Measurements from ENCODE around the gene THAP12. TPM values are rescaled to one million over a fixed set of nuclear protein-coding genes. Genes with fewer than 3 reads are reported as not detected.
"Not testable (repeated sequence)": the region's sequence is repeated elsewhere in the genome, so short reads cannot be mapped to it uniquely, and the experiment has no call there.

THAP12 gene, protein sequence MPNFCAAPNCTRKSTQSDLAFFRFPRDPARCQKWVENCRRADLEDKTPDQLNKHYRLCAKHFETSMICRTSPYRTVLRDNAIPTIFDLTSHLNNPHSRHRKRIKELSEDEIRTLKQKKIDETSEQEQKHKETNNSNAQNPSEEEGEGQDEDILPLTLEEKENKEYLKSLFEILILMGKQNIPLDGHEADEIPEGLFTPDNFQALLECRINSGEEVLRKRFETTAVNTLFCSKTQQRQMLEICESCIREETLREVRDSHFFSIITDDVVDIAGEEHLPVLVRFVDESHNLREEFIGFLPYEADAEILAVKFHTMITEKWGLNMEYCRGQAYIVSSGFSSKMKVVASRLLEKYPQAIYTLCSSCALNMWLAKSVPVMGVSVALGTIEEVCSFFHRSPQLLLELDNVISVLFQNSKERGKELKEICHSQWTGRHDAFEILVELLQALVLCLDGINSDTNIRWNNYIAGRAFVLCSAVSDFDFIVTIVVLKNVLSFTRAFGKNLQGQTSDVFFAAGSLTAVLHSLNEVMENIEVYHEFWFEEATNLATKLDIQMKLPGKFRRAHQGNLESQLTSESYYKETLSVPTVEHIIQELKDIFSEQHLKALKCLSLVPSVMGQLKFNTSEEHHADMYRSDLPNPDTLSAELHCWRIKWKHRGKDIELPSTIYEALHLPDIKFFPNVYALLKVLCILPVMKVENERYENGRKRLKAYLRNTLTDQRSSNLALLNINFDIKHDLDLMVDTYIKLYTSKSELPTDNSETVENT
- polyA plus RNA-seq (ENCODE audit: insufficient read length in 4 of 4) = 10 to 100 TPM; 71.4 to 92.6 (median 82.2) TPM

DNA sequence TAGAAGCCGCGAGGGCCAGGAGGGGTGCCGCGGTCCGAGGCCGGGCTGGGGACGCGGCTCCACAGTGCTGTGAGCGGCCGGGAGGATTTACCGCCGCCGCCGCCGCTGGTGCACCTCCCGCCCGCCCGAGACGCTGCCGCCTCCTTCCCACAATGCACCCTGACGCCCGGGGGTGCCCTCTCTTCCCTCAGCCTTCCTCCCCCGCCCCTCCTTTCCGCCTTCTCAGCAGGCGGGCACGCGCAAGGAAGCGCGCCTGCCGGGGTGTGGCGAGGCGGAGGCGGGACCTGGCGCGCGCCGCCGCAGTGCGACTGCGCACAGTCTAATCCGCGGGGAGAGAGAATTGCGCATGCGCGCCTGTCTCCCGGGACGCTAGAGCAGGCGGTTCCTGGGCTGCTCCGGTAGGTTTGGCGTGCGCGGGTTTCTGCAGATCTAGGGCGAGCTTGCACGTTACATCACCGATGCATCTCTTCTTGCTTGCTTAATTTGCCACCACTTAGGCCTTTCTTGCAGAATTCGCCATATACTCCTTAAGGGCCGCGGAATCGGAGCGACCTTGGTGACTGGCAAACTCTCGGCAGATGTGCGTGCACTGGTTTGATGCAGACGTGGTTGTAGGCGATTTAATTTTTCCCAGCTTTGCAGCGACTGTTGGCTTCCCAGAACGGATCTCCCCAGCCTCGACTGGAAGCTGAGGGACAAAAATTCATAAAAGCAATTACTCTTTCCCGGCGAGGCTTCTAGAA, at the start of gene THAP12, which contains the start of gene GVQW3:
TSS of gene THAP12 (minus strand) at position 156 of the 743 bp plus-strand sequence. CDS start 296 bp downstream, outside the sequence.
TSS of gene GVQW3 (plus strand) at position 347 of the 743 bp plus-strand sequence. CDS start 506 bp downstream, outside the sequence.
- peak; percentile 94 to 98 (median 96) for DNase-seq (ENCODE audit: low read depth in 4 of 4, low spot score in 2 of 4)

DNA sequence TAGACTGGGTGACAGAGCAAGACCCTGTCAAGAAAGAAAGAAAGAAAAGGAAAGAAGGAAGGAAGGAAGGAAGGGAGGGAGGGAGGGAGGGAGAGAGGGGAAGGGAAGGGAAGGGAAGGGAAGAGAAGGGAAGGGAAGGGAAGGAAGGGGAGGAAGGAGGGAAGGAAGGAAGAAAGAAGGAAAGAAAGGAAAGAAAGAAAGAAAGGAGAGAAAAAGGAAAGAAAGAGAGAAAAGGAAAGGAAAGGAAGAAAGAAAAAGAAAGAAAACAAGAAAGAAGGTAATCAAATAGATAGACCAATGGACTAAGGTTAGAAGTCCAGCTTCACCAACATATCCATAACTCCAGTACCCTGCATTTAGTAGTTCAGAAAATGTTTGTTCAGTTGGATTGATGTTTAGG, 45.7 kb upstream of the THAP12 start:
- no peak for DNase-seq (ENCODE audit: low read depth in 4 of 4, low spot score in 2 of 4)

DNA sequence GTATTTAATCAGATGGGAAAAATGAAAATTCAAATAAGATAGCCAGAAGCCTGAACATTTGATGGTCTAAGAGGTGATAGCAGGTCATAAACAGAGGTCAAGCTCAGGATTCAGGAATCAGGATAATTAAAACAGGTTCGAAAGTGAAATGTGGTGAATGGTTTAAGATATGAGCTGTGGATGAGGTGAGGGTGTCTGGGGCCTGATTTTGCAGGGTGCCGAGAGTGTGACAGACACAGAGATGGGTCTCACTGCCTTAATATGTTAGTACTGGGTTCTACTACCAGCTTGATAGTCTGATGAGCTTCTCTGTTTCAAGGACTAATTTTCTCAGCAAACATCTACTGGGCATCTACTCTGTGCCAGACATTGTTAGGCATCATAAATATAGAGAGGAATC, 44.0 kb upstream of the THAP12 start:
- DNase-seq (ENCODE audit: low read depth in 4 of 4, low spot score in 2 of 4) = no peak

DNA sequence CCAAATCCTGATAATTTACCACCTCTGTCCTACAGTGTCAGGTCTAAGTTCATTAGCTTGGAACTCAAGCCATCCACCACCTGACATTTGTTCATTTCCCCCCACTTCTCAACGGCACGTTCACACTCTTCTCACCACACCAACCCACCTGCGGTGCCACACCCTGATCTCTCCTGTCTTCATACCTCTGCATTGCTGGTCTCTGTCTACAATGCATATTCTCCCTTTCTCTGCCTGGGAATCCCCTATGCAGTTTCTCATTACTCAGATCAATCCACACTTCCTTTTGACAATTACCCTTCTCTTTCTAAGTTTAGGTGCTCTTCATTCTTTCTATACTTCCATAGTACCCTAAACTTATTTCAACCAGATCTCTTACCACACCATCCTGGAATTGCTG, 43.4 kb upstream of the THAP12 start:
- no peak for DNase-seq (ENCODE audit: low read depth in 4 of 4, low spot score in 2 of 4)

DNA sequence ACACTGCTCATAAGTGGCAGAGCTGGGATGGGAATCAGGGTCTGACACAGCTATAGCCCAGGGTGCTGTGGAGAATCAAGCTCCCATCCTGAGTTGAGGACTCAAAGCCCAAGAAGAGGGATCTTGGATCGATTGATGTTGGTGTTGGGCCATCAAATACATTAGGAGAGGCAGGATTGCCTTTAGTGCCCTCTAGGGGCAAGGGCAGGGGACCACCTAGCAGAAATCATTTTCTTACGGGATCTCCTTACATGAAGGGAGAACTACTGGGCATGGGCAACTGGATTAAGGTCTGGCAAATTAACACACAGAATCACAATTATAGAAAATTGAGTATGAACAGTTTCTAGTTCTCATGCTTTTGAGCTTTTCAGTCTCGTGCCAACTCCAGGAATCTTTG, 39.0 kb upstream of the THAP12 start:
- no peak for DNase-seq (ENCODE audit: low read depth in 4 of 4, low spot score in 2 of 4)

DNA sequence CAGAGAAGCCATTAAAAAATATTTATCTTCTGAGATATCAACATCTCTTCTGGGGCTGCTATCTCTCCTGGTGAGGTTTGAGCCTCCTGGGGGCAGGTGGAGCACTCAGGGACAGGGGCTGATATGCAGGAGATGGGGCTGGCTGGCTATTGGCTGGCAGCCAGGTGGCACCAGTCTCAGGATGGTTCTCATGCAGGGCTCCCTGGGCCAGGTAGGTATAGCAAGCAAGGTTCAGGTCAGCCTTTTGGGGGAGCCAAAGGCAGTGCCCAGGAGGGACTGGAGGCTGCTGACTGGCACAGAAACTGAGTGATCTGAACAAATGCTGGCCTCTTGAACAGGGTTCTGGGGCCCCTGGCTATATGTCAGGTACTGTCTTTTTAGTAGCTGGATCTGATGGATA, 34.1 kb upstream of the THAP12 start:
- DNase-seq (ENCODE audit: low read depth in 4 of 4, low spot score in 2 of 4) = no peak

DNA sequence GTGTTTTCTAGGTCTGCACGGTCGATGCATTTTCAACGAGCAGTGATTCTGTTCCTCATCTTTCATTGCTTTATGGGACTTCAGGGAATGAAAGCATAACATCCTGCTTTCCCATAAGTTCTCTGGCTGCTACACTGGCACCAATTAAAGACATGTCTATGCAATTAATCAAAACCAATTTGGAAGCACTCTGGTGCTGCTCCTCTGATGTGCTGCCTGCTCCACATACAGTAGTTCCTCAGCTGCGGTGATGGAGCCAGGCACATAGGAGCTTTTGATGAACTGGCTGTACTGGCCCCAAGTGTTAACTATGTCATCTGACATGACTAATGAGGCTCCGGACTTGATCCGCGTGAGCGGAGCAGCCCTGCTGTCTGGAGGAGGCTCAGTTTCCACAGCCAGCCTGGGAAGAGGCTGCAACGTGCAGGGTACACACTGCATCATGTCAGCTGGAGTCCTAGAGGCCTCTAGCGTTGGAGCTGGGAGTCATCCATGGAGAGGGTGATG, 30.0 kb upstream of the THAP12 start:
- peak; percentile 51 to 71 (median 60) for DNase-seq (ENCODE audit: low read depth in 4 of 4, low spot score in 2 of 4)

DNA sequence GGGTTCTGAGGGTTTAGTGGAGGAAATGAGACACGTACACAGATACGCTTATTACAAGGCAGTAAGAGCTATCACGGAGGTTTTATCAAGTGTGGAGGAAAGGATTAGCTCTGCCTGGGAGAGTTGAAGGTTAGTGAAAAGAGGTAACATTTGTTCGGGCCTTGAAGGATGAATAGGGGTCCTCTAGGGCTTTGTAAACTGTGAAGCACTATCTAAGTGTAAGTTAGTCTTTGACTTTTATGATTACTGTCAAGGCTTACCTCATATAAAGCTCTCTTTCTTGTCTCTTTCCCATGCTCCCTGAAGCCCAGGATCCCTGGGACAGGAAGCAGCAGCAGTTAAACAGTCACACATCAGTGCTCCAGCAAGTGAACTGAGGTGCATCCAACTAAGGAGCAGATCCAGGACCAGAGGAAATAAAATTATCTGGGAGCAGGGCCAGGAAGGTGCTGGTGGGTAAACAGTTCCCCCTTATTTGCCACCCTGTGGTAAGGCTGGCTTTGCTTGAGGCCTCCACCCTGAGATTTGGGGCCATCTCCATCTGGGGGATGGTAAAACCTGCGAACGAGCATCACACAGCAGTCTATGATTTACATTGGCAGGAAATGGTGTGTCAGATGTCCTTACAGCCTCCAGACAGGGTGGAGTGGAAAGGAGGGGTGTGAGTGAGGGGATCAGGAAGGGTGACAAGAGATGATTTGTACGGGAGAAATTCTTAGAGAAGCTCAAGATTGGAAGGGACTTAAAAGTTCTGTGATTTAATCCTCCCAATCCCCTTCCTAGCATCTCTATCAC, 27.4 kb upstream of the THAP12 start:
- peak in 2 of 4 donors; percentile 23 to 46 for DNase-seq (ENCODE audit: low read depth in 4 of 4, low spot score in 2 of 4)

DNA sequence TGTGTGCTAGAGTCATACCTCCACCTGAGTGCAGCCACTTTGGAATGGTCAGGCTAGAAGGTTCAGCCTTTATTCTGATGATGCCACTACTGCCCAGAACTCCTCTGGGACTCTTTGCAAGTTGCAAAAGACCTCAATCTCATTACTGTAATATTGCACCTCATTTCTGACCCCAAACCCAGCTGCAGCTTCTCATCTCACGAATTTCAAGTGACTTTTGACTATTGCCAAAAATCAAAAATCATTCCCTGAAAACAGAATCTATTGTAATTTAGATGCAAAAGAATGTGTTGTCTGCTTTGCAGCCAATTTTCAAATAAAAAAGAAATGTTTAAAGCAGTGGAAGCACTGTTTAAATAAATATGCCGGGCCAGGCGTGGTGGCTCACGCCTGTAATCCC, 25.4 kb upstream of the THAP12 start:
- no peak for DNase-seq (ENCODE audit: low read depth in 4 of 4, low spot score in 2 of 4)

DNA sequence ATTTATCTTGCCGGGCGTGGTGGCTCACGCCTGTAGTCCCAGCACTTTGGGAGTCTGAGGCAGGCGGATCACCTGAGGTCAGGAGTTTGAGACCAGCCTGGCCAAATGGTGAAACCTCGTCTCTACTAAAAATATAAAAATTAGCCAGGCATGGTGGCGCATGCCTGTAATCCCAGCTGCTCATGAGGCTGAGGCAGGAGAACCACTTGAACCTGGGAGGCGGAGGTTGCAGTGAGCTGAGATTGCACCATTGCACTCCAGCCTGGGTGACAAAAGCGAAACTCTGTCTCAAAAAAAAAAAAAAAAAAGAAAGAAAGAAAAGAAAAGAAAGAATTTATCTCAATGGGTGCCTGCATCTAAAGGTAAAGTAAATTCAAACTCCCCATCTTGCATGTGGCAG, 20.6 kb upstream of the THAP12 start:
- not testable (repeated sequence) for DNase-seq (ENCODE audit: low read depth in 4 of 4, low spot score in 2 of 4)

DNA sequence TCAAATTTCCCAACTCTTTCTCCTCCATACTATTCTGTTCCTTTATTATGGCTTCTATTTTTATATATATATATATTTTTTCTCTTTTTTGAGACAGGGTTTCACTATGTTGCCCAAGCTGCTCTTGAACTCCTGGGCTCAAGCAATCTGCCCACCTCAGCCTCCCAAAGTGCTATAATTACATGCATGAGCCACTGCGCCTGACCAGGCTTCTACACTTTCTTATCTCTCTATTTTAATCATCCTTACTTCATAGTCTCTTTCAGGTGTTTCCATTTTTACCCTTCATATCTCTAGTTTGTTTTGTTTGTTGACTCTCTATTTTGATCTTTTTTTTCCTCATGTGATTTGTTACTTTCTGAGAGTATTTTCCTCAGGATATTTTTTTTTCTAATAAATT, 20.0 kb upstream of the THAP12 start:
- no peak for DNase-seq (ENCODE audit: low read depth in 4 of 4, low spot score in 2 of 4)

DNA sequence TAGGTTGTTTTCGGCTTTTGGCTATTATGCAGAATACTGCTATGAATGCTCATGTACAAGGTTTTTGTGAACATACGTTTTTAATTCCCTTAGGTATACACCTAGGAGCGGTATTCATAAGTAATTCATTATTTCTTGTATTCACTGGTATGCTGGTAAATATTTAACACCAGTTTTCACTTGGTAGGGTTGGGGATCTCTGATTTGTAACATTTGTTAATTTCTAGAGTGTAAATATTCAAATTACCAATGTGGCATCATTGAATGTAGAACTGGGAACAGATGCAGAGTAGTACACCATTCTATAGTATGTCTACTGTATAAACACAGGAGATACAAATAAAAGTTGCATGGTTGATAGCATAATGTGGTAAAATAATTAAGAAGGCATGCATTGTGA, 16.5 kb upstream of the THAP12 start:
- DNase-seq (ENCODE audit: low read depth in 4 of 4, low spot score in 2 of 4) = no peak

DNA sequence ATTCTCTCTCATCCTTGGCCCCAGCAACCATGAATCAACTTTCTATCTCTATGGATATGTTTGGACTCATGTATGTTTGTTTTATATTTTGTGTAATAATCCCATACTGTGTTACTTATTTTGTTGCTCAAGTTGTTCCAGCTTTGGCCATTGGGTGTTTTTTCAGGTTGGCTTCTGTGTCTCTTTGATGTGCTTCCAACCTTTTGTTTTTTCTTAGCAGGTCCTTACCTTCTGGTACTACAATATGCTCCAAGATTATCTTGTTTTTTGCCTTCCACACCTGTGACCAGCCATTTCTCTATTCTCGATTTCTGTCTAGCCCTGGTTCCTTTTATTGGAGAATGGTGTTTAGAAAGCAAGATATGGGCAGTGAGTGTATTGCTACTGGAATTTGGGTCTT, 14.4 kb upstream of the THAP12 start:
- DNase-seq (ENCODE audit: low read depth in 4 of 4, low spot score in 2 of 4) = no peak

DNA sequence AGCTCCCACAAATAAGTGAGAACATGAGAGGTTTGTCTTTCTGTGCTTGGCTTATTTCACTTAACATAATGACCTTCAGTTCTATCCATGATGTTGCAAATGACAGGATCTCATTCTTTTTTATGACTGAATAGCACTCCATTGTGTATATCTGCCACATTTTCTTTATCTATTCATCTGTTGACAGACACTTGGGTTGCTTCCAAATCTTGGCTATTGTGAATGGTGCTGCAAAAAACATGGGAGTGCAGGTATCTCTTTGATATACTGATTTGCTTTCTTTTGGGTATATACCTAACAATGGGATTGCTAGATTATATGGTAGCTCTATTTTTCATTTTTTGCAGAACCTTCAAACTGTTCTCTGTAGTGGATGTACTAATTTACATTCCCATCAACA, 13.5 kb upstream of the THAP12 start:
- DNase-seq (ENCODE audit: low read depth in 4 of 4, low spot score in 2 of 4) = no peak

DNA sequence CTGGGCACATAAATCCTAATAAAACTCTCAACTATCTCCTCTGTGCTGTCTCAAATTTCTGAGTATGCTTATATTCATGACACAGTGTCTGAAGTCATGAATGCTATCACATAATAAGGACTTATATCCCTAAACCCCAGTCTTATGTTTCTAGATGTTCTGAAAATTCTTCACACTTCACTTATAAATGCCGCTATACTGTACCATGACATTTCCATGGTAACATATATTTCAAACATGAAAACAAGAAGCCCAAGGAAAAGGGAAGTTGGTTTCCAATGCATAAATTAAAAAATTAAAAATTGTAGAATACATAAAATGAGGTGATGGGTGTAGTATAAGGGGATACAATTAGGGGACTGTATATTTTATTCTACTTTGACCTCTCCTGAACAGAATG, 11.9 kb upstream of the THAP12 start:
- no peak for DNase-seq (ENCODE audit: low read depth in 4 of 4, low spot score in 2 of 4)

DNA sequence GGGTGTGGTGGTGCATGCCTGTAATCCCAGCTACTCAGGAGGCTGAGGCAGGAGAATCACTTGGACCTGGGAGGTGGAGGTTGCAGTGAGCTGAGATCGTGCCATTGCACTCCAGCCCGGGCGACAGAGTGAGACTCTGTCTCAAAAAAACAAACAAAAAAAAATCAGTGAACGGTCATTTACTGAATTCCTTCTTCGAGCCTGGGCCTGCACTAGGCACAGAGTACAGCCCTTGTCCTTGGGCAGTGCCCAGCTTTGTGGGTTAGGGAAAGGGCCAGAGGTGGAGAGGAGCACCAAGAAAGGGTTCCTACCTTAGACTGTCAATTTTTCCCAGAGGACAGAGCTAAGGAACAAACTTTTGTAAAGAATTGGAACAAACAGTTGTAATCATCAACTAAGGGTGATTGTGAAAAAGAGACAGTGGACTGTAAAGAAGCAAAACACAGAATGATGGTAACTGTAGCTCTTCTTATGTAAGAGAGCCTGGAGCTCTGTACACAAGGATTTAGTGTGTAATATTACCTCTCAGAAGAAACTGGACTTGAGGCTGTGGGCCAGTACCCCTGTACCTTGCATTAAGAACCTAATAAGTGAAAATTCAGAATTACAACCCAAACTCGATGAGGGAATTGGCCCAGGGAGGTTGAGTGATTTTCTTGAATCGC, 11.0 kb upstream of the THAP12 start:
- DNase-seq (ENCODE audit: low read depth in 4 of 4, low spot score in 2 of 4) = no peak

DNA sequence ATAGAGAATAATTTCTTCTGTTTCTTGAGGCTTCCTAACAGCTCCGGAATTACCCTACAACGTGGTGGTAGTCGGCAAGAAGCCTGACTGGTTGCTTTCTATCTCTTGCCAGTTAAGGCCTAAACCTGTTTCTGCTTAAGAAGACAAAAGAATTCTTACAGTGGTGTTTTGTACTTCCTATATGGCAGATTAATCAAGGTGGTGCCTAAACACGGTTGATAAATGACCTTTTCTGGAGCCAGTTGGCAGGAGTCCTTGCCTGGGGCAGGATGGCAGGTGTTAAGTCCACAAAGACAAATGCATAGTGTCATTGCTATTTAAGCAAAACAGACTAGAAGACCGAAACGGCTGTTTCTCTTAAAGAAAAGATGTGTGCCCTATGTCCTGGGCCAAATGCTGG, 10.1 kb upstream of the THAP12 start:
- no peak for DNase-seq (ENCODE audit: low read depth in 4 of 4, low spot score in 2 of 4)

DNA sequence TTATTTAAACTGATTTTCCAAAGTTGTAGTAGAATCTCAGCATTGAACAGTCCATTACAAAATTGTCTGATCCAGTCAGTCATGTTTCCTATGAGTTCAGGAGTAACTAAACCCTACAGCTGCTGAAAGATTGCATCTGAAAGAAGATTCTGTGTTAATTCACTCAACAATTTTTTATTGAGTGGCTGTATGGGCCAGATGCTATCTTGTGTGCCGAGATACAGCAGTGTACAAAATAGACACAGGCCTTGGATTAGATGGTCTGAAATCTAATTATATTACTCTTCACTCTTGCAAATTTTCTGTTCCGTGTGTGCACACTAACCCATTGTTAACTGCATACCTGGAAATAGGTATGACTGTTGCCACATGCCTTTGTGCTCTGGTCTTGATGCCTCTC, 7.5 kb upstream of the THAP12 start:
- DNase-seq (ENCODE audit: low read depth in 4 of 4, low spot score in 2 of 4) = no peak

DNA sequence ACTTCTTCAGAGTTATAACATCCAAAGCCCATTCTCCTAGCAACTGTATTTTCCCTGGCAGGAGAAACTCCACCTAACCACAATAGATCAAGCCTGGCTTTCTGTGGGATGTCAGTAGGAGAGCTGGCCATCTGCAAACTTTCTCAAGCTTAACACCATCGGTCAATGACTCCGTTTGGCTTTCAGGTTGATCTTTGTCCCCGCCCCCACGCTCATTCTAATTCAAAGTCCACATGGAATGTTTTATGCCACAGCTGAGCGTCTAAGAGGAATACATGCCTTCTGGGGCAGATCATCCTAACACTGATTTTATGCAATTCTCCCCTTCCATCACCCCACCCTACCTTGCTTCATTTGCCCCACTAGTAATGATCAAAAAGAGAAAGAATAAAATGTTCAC, 5.0 kb upstream of the THAP12 start:
- DNase-seq (ENCODE audit: low read depth in 4 of 4, low spot score in 2 of 4) = no peak

DNA sequence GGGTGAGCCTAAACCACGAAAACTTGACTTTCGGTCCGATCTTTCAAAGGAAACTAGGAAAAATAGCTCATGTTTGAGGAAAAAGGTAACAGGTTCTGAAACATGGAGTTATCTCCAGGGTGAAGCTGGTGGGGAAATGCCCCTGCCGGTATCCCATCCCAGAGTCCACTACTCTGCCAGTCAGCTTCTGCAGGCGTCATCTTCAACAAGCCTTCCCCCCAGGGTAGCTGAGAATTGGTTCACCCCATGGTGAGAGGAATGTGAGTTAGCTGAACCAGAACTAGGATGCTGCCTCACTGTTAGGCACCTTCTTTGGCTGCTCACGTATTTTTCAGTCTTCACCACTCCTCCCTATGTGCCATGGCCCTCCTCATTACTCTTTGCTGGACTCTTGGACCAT, 1.3 kb upstream of the THAP12 start:
- no peak for DNase-seq (ENCODE audit: low read depth in 4 of 4, low spot score in 2 of 4)

Data from left renal cortex interstitium (tissue), 4 donors.